ENCODE data around the gene SNTG2. TPM values are rescaled to one million over a fixed set of nuclear protein-coding genes. Genes with fewer than 3 reads are reported as not detected.

The SNTG2 gene
- total RNA-seq, 4 donors from 2014 or later: 0.99 to 3.9 (median 2.3) TPM

GRCh38 chr2:1046067-1046466 lies 95.4 kb downstream of the SNTG2 start:
- Histone ChIP-seq H3K27me3 (no peaks in the 10 kb centered on the region), H3K4me3 (no peak overlapping the region), H3K27ac (no peak overlapping the region), H3K9me3 (peaks cover 8% of the 10 kb centered on the region), H3K36me3 (no peaks in the 10 kb centered on the region), H3K4me1 (no peaks in the 10 kb centered on the region)
- WGBS: 65% methylated on average over 4 of the region's 4 CpGs
- TF ChIP-seq POLR2AphosphoS5 (IDR thresholded peaks at IDR 0.05) (no peak), EP300 (IDR thresholded peaks at IDR 0.05) (no peak), CTCF (IDR thresholded peaks at IDR 0.05) (no peak), POLR2A (IDR thresholded peaks at IDR 0.05) (no peak)
- no peak for DNase-seq (ENCODE audit: low spot score in 2 of 2)

GRCh38 chr2:1047485-1047884 lies 96.8 kb downstream of the SNTG2 start:
- no peak overlapping the region for H3K27ac ChIP-seq
- H3K4me1 ChIP-seq: no peaks in the 10 kb centered on the region
- DNase-seq (ENCODE audit: low spot score in 2 of 2): no peak
- 53% methylated on average over 1 of the region's 1 CpG for WGBS
- no peak overlapping the region for H3K4me3 ChIP-seq
- no peaks in the 10 kb centered on the region for H3K36me3 ChIP-seq
- TF ChIP-seq POLR2AphosphoS5 (IDR thresholded peaks at IDR 0.05) (no peak), EP300 (IDR thresholded peaks at IDR 0.05) (no peak), POLR2A (IDR thresholded peaks at IDR 0.05) (no peak), CTCF (IDR thresholded peaks at IDR 0.05) (no peak)
- peaks cover 8% of the 10 kb centered on the region for H3K9me3 ChIP-seq
- no peaks in the 10 kb centered on the region for H3K27me3 ChIP-seq

GRCh38 chr2:1049691-1050090 lies 99.0 kb downstream of the SNTG2 start:
- Histone ChIP-seq H3K9me3 (peaks cover 4% of the 10 kb centered on the region), H3K27ac (no peak overlapping the region), H3K27me3 (no peaks in the 10 kb centered on the region), H3K4me1 (no peaks in the 10 kb centered on the region), H3K4me3 (no peak overlapping the region), H3K36me3 (no peaks in the 10 kb centered on the region)
- DNase-seq (ENCODE audit: low spot score in 2 of 2): no peak
- 53% methylated on average over 2 of the region's 2 CpGs for WGBS
- no peak for TF ChIP-seq POLR2A (IDR thresholded peaks at IDR 0.05)
- no peak for TF ChIP-seq EP300 (IDR thresholded peaks at IDR 0.05)
- TF ChIP-seq POLR2AphosphoS5 (IDR thresholded peaks at IDR 0.05): no peak
- no peak for TF ChIP-seq CTCF (IDR thresholded peaks at IDR 0.05)

- WGBS: 41% methylated on average over 3 of the region's 3 CpGs
- Histone ChIP-seq H3K4me1 (no peaks in the 10 kb centered on the region), H3K27me3 (no peaks in the 10 kb centered on the region), H3K9me3 (peaks cover 4% of the 10 kb centered on the region), H3K27ac (no peak overlapping the region), H3K4me3 (no peak overlapping the region), H3K36me3 (no peaks in the 10 kb centered on the region)
- no peak for TF ChIP-seq CTCF (IDR thresholded peaks at IDR 0.05)
- no peak for TF ChIP-seq EP300 (IDR thresholded peaks at IDR 0.05)
- TF ChIP-seq POLR2AphosphoS5 (IDR thresholded peaks at IDR 0.05): no peak
- no peak for TF ChIP-seq POLR2A (IDR thresholded peaks at IDR 0.05)
- no peak for DNase-seq (ENCODE audit: low spot score in 2 of 2)
Observed at GRCh38 chr2:1051075-1051474, 100.4 kb downstream of the SNTG2 start.

GRCh38 chr2:1052771-1053191 lies 102.1 kb downstream of the SNTG2 start:
- no peak for DNase-seq (ENCODE audit: low spot score in 2 of 2)
- Histone ChIP-seq H3K27me3 (no peaks in the 10 kb centered on the region), H3K9me3 (peaks cover 4% of the 10 kb centered on the region), H3K4me1 (no peaks in the 10 kb centered on the region), H3K36me3 (no peaks in the 10 kb centered on the region), H3K27ac (no peak overlapping the region), H3K4me3 (no peak overlapping the region)
- no peak for TF ChIP-seq POLR2A (IDR thresholded peaks at IDR 0.05)
- no peak for TF ChIP-seq POLR2AphosphoS5 (IDR thresholded peaks at IDR 0.05)
- no peak for TF ChIP-seq CTCF (IDR thresholded peaks at IDR 0.05)
- TF ChIP-seq EP300 (IDR thresholded peaks at IDR 0.05): no peak
- WGBS: 68% methylated on average over 8 of the region's 8 CpGs
